ENCODE results near the gene PSMB10. TPM values are rescaled to one million over a fixed set of nuclear protein-coding genes. Genes with fewer than 3 reads are reported as not detected.

The PSMB10 gene
- total and polyA plus RNA-seq, 5 experiments from 2014 or later: 127 to 514 (median 450) TPM

GRCh38 chr16:67892899-67893742, 43.5 kb downstream of the PSMB10 start, which contains the start of gene PSKH1:
TSS of gene PSKH1 (plus strand) at chr16:67893254. CDS start at chr16:67908750, 15,496 bp downstream.
- peak; percentile 82 to 96 (median 89) for DNase-seq
- Mint-ChIP-seq H3K36me3 (peaks cover 0 to 3% (median 0%) of the 10 kb centered on the region in 3 donors), H3K4me3 (peak within 1 kb of the TSS; percentile 89 to 99 (median 94)), H3K9me3 (no peaks in the 10 kb centered on the region), H3K27ac (peak within 1 kb of the TSS; percentile 73 to 99 (median 97)), H3K27me3 (no peaks in the 10 kb centered on the region), H3K4me1 (peaks cover 15 to 48% (median 39%) of the 10 kb centered on the region in 4 donors)
- peak; percentile 97 to 98 for ATAC-seq
- POLR2A ChIA-PET: interaction anchor here (0.6 to 3.2 kb wide), 11 partner anchors 11 to 372 kb away, joined by 3 to 15 read pairs (median 3); partner anchors contain the start of genes EDC4 and PSMB10

GRCh38 chr16:67892375-67892774, 44.3 kb downstream of the PSMB10 start:
- Mint-ChIP-seq H3K9me3 (no peaks in the 10 kb centered on the region), H3K36me3 (peaks cover 0 to 7% (median 0%) of the 10 kb centered on the region in 3 donors), H3K4me3 (peak overlapping the region; percentile 85 to 96 (median 92)), H3K4me1 (peaks cover 13 to 45% (median 36%) of the 10 kb centered on the region in 4 donors), H3K27me3 (no peaks in the 10 kb centered on the region), H3K27ac (peak overlapping the region; percentile 73 to 97 (median 92))
- no peak for DNase-seq
- POLR2A ChIA-PET: interaction anchor here (0.6 to 3.2 kb wide), 12 partner anchors 10 to 371 kb away, joined by 3 to 15 read pairs (median 3); partner anchors contain the start of genes EDC4, PSMB10, RANBP10 and TSNAXIP1
- ATAC-seq: no peak

- POLR2A ChIA-PET: no interaction called here
Measured at GRCh38 chr16:67888331-67888730, 48.3 kb downstream of the PSMB10 start.

GRCh38 chr16:67886387-67886786, 50.3 kb downstream of the PSMB10 start:
- ATAC-seq (no peak), DNase-seq (no peak)
- POLR2A ChIA-PET: interaction anchor here (0.6 to 1.2 kb wide), 3 partner anchors 15 to 101 kb away, joined by 3 to 4 read pairs (median 3); no protein-coding TSS in a partner anchor
- Mint-ChIP-seq H3K36me3 (peaks cover 0 to 39% (median 12%) of the 10 kb centered on the region in 3 donors), H3K27me3 (no peaks in the 10 kb centered on the region), H3K27ac (peak overlapping the region in 4 of 10 donors; percentile 6 to 79 (median 48)), H3K9me3 (no peaks in the 10 kb centered on the region), H3K4me3 (no peak overlapping the region), H3K4me1 (peaks cover 0 to 7% (median 4%) of the 10 kb centered on the region in 4 donors)

More at GRCh38 chr16:67888331-67888730, 48.3 kb downstream of the PSMB10 start:
- ATAC-seq: no peak
- Mint-ChIP-seq H3K27me3 (no peaks in the 10 kb centered on the region), H3K27ac (no peak overlapping the region), H3K9me3 (no peaks in the 10 kb centered on the region), H3K36me3 (peaks cover 0 to 26% (median 5%) of the 10 kb centered on the region in 3 donors), H3K4me1 (peaks cover 5 to 11% (median 9%) of the 10 kb centered on the region in 4 donors), H3K4me3 (no peak overlapping the region)
- no peak for DNase-seq

GRCh38 chr16:67885976-67886375, 50.7 kb downstream of the PSMB10 start:
- Mint-ChIP-seq H3K9me3 (no peaks in the 10 kb centered on the region), H3K36me3 (peaks cover 0 to 44% (median 13%) of the 10 kb centered on the region in 3 donors), H3K27me3 (no peaks in the 10 kb centered on the region), H3K4me3 (no peak overlapping the region), H3K27ac (peak overlapping the region in 1 of 10 donors; percentile 79), H3K4me1 (peaks cover 0 to 7% (median 4%) of the 10 kb centered on the region in 4 donors)
- ATAC-seq: no peak
- POLR2A ChIA-PET: interaction anchor here (0.6 to 1.5 kb wide), 4 partner anchors 14 to 155 kb away, joined by 3 to 5 read pairs (median 4); no protein-coding TSS in a partner anchor
- no peak for DNase-seq

GRCh38 chr16:67885545-67885944, 51.1 kb downstream of the PSMB10 start:
- Mint-ChIP-seq H3K4me3 (no peak overlapping the region), H3K9me3 (no peaks in the 10 kb centered on the region), H3K27me3 (no peaks in the 10 kb centered on the region), H3K27ac (no peak overlapping the region), H3K36me3 (peaks cover 0 to 46% (median 13%) of the 10 kb centered on the region in 3 donors), H3K4me1 (peaks cover 0 to 7% (median 4%) of the 10 kb centered on the region in 4 donors)
- POLR2A ChIA-PET: interaction anchor here (0.7 to 1.5 kb wide), 3 partner anchors 14 to 155 kb away, joined by 3 to 5 read pairs (median 3); no protein-coding TSS in a partner anchor
- ATAC-seq (no peak), DNase-seq (no peak)

- Mint-ChIP-seq H3K4me1 (peaks cover 0 to 7% (median 5%) of the 10 kb centered on the region in 4 donors), H3K9me3 (no peaks in the 10 kb centered on the region), H3K36me3 (peaks cover 0 to 52% (median 13%) of the 10 kb centered on the region in 3 donors)
Measured at GRCh38 chr16:67884684-67885083, 52.0 kb downstream of the PSMB10 start, which contains the start of gene NRN1L. TSS of gene NRN1L (plus strand) at chr16:67884885. CDS start at chr16:67884904, 19 bp downstream.

More at GRCh38 chr16:67884684-67885083, 52.0 kb downstream of the PSMB10 start, which contains the start of gene NRN1L:
- Mint-ChIP-seq H3K4me3 (no peak within 1 kb of the TSS), H3K27ac (peak within 1 kb of the TSS in 4 of 10 donors; percentile 47 to 76 (median 53)), H3K27me3 (no peaks in the 10 kb centered on the region)
- DNase-seq (no peak), ATAC-seq (no peak)
- POLR2A ChIA-PET: interaction anchor here (1.3 to 3.2 kb wide), 4 partner anchors 11 to 181 kb away, joined by 4 to 14 read pairs (median 6); partner anchors contain the start of genes EDC4 and PSMB10

Other genes with a start within 250 kb of the PSMB10 start
- 10 to 100 TPM; 12.7 to 13.0 TPM for gene GFOD2, start 217.5 kb downstream of the PSMB10 start, total RNA-seq
- gene GFOD2, start 217.5 kb downstream of the PSMB10 start, polyA plus RNA-seq: 10 to 100 TPM in 1 of 3 donors, 1 to 10 TPM in 2; 6.0 to 10.9 (median 6.5) TPM
- 10 to 100 TPM; 18.5 to 23.6 TPM for gene RANBP10, start 130.3 kb downstream of the PSMB10 start, total RNA-seq
- 10 to 100 TPM in 1 of 3 donors, 1 to 10 TPM in 2; 5.8 to 13.8 (median 6.3) TPM for gene RANBP10, start 130.3 kb downstream of the PSMB10 start, polyA plus RNA-seq
- gene TSNAXIP1, start 130.0 kb downstream of the PSMB10 start, total RNA-seq: 1 to 10 TPM; 1.0 to 1.2 TPM
- under 1 TPM in 1 of 3 donors, not detected in 2; 0.14 TPM for gene TSNAXIP1, start 130.0 kb downstream of the PSMB10 start, polyA plus RNA-seq
- gene THAP11, start 94.5 kb downstream of the PSMB10 start, total RNA-seq: 10 to 100 TPM; 63.8 to 63.9 TPM
- 100 to 1,000 TPM; 132 to 158 (median 143) TPM for gene THAP11, start 94.5 kb downstream of the PSMB10 start, polyA plus RNA-seq
- gene NUTF2, start 89.9 kb downstream of the PSMB10 start, total RNA-seq: 10 to 100 TPM; 37.0 to 40.6 TPM
- gene NUTF2, start 89.9 kb downstream of the PSMB10 start, polyA plus RNA-seq: 100 to 1,000 TPM; 109 to 124 (median 114) TPM
- gene CENPT, start 89.2 kb downstream of the PSMB10 start, total RNA-seq: 100 to 1,000 TPM; 108 to 117 TPM
- 10 to 100 TPM; 11.8 to 17.8 (median 13.1) TPM for gene CENPT, start 89.2 kb downstream of the PSMB10 start, polyA plus RNA-seq
- 100 to 1,000 TPM; 123 to 136 TPM for gene EDC4, start 63.8 kb downstream of the PSMB10 start, total RNA-seq
- gene EDC4, start 63.8 kb downstream of the PSMB10 start, polyA plus RNA-seq: 10 to 100 TPM; 22.7 to 44.0 (median 40.8) TPM
- gene NRN1L, start 52.0 kb downstream of the PSMB10 start, total RNA-seq: 1 to 10 TPM; 2.6 to 5.3 TPM
- not detected for gene NRN1L, start 52.0 kb downstream of the PSMB10 start, polyA plus RNA-seq
- 10 to 100 TPM; 26.6 to 28.6 TPM for gene PSKH1, start 43.6 kb downstream of the PSMB10 start, total RNA-seq
- gene PSKH1, start 43.6 kb downstream of the PSMB10 start, polyA plus RNA-seq: 10 to 100 TPM; 20.8 to 34.5 (median 22.2) TPM
- gene CTRL, start 5.0 kb downstream of the PSMB10 start, total RNA-seq: 10 to 100 TPM; 10.5 to 12.6 TPM
- 1 to 10 TPM; 2.2 to 2.8 (median 2.8) TPM for gene CTRL, start 5.0 kb downstream of the PSMB10 start, polyA plus RNA-seq
- 10 to 100 TPM; 14.1 to 14.7 TPM for gene LCAT, start 7.3 kb upstream of the PSMB10 start, total RNA-seq
- gene LCAT, start 7.3 kb upstream of the PSMB10 start, polyA plus RNA-seq: under 1 TPM; 0.52 to 0.84 (median 0.80) TPM
- gene SLC12A4, start 31.8 kb upstream of the PSMB10 start, total RNA-seq: 10 to 100 TPM; 35.8 to 36.4 TPM
- 1 to 10 TPM; 3.0 to 5.6 (median 5.2) TPM for gene SLC12A4, start 31.8 kb upstream of the PSMB10 start, polyA plus RNA-seq
- 1 to 10 TPM; 2.9 to 3.1 TPM for gene DPEP3, start 43.6 kb upstream of the PSMB10 start, total RNA-seq
- 1 to 10 TPM in 2 of 3 donors, under 1 TPM in 1; 0.50 to 1.5 (median 1.1) TPM for gene DPEP3, start 43.6 kb upstream of the PSMB10 start, polyA plus RNA-seq
- 100 to 1,000 TPM; 151 to 157 TPM for gene DPEP2, start 62.6 kb upstream of the PSMB10 start, total RNA-seq
- 10 to 100 TPM; 29.0 to 47.9 (median 40.4) TPM for gene DPEP2, start 62.6 kb upstream of the PSMB10 start, polyA plus RNA-seq
- gene DPEP2NB, start 79.1 kb upstream of the PSMB10 start, total RNA-seq: not detected
- not detected for gene DPEP2NB, start 79.1 kb upstream of the PSMB10 start, polyA plus RNA-seq
- gene DDX28, start 86.4 kb upstream of the PSMB10 start, total RNA-seq: 10 to 100 TPM; 25.0 to 26.2 TPM
- gene DDX28, start 86.4 kb upstream of the PSMB10 start, polyA plus RNA-seq: 10 to 100 TPM; 49.7 to 60.6 (median 53.9) TPM
- 10 to 100 TPM; 18.2 to 21.1 TPM for gene DUS2, start 86.4 kb upstream of the PSMB10 start, total RNA-seq
- 10 to 100 TPM in 2 of 3 donors, 1 to 10 TPM in 1; 6.4 to 13.1 (median 10.5) TPM for gene DUS2, start 86.4 kb upstream of the PSMB10 start, polyA plus RNA-seq
- gene NFATC3, start 148.5 kb upstream of the PSMB10 start, total RNA-seq: 100 to 1,000 TPM; 156 to 162 TPM
- gene NFATC3, start 148.5 kb upstream of the PSMB10 start, polyA plus RNA-seq: 100 to 1,000 TPM in 1 of 3 donors, 10 to 100 TPM in 2; 85.2 to 102 (median 86.6) TPM

Measured in naive thymus-derived CD8-positive, alpha-beta T cell (primary cell).